ENCODE results near the gene HKDC1. TPM values are rescaled to one million over a fixed set of nuclear protein-coding genes. Genes with fewer than 3 reads are reported as not detected.

HKDC1 gene
- total RNA-seq, 1 donor from 2014 or later, result 2.5 TPM

DNA sequence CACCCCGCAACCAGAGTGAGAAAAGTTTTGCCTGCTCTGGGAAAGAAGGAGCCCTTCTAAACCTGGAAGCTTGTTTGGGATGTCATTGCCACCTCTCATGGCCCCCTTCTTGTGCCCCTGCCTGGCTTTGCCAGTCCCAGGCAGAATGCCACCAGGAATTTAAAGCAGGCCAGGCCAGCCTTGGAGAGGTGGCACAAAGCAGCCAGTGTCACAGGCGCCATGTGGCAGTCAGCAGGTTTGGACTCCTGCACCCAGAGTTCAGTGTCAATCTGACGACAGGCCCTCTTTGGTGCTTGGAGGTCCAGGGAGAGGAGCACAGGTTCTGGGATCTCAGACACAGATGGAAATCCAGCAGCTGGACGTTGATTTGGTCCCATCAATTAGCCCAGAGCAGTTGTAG lies 70.9 kb downstream of the HKDC1 start:
- intact Hi-C loops (cut with DNase I), result no loop called here
- Histone ChIP-seq H3K4me1 (no peaks in the 10 kb centered on the region), H3K27ac (no peak overlapping the region), H3K36me3 (no peaks in the 10 kb centered on the region), H3K9me3 (no peaks in the 10 kb centered on the region), H3K27me3 (no peaks in the 10 kb centered on the region), H3K4me3 (no peak overlapping the region)
- no peak for DNase-seq (ENCODE audit: extremely low spot score in 2 of 2)
- TF ChIP-seq POLR2A (IDR thresholded peaks at IDR 0.05) (no peak), POLR2AphosphoS5 (IDR thresholded peaks at IDR 0.05; ENCODE audit: insufficient read depth in 1 of 2, low read depth in 1 of 2) (no peak)
- TF ChIP-seq, protein P1, sequence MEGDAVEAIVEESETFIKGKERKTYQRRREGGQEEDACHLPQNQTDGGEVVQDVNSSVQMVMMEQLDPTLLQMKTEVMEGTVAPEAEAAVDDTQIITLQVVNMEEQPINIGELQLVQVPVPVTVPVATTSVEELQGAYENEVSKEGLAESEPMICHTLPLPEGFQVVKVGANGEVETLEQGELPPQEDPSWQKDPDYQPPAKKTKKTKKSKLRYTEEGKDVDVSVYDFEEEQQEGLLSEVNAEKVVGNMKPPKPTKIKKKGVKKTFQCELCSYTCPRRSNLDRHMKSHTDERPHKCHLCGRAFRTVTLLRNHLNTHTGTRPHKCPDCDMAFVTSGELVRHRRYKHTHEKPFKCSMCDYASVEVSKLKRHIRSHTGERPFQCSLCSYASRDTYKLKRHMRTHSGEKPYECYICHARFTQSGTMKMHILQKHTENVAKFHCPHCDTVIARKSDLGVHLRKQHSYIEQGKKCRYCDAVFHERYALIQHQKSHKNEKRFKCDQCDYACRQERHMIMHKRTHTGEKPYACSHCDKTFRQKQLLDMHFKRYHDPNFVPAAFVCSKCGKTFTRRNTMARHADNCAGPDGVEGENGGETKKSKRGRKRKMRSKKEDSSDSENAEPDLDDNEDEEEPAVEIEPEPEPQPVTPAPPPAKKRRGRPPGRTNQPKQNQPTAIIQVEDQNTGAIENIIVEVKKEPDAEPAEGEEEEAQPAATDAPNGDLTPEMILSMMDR (IDR thresholded peaks at IDR 0.05), result no peak

DNA sequence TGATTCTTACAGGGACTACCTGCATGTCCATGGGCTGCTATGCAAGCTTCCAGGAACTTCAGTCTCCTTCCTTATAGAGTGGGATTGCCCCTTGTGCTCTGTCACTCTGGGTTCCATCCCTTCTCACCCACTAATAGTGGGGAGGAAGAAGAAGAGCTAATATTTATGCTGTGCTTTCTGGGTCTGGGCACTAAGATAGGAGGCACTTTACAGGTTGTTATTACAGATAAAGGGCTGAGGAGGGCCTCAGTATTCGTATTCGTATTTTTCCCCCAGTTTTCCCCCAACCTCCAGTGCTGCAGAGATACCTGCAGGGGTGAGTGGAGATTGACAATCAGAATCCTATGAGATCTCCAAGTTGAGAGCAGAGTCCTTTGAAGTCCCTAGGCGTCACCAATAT lies 72.3 kb downstream of the HKDC1 start:
- DNase-seq (ENCODE audit: extremely low spot score in 2 of 2), result no peak
- Histone ChIP-seq H3K27me3 (no peaks in the 10 kb centered on the region), H3K27ac (no peak overlapping the region), H3K36me3 (no peaks in the 10 kb centered on the region), H3K9me3 (no peaks in the 10 kb centered on the region), H3K4me3 (no peak overlapping the region), H3K4me1 (no peaks in the 10 kb centered on the region)
- intact Hi-C loops (cut with DNase I), result no loop called here
- TF ChIP-seq POLR2A (IDR thresholded peaks at IDR 0.05) (no peak), POLR2AphosphoS5 (IDR thresholded peaks at IDR 0.05; ENCODE audit: insufficient read depth in 1 of 2, low read depth in 1 of 2) (no peak)
- TF ChIP-seq, protein P1 (IDR thresholded peaks at IDR 0.05), result no peak

DNA sequence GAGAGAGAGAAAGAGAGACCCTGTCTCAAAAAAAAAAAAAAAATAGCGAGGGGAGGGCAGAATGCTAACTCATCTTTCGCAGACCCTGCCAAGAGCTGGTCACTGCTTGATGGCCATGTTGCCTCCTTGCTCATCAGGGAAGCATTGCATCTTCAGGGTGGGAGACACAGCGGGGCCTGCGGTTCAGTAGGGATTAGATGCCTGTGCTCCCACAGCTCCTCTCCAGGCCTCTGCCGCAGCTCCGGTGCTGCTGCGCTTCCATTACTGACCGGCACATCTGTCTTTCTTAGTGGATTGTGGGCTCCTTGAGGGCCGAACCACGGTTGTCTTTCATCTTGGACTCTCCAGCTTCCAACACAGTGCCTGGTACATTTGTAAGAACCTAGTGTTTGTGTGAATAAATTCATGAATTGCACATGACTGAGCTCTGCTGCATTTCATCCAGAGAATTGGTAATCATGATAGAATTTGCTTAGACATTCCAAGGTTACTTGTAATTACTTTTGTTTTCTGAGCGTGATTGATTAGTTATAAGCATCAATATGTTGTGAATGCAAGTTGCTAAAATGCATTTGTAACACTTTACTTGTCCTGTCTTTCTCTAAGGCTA lies 75.0 kb downstream of the HKDC1 start:
- H3K27ac ChIP-seq, result no peak overlapping the region
- no peaks in the 10 kb centered on the region for H3K4me1 ChIP-seq
- H3K4me3 ChIP-seq, result no peak overlapping the region
- TF ChIP-seq, protein P1 (IDR thresholded peaks at IDR 0.05), result no peak
- TF ChIP-seq POLR2A (IDR thresholded peaks at IDR 0.05), result no peak
- no peak for TF ChIP-seq POLR2AphosphoS5 (IDR thresholded peaks at IDR 0.05; ENCODE audit: insufficient read depth in 1 of 2, low read depth in 1 of 2)
- no peaks in the 10 kb centered on the region for H3K9me3 ChIP-seq
- intact Hi-C loops (cut with DNase I), result no loop called here
- H3K36me3 ChIP-seq, result no peaks in the 10 kb centered on the region
- no peak for DNase-seq (ENCODE audit: extremely low spot score in 2 of 2)
- no peaks in the 10 kb centered on the region for H3K27me3 ChIP-seq

DNA sequence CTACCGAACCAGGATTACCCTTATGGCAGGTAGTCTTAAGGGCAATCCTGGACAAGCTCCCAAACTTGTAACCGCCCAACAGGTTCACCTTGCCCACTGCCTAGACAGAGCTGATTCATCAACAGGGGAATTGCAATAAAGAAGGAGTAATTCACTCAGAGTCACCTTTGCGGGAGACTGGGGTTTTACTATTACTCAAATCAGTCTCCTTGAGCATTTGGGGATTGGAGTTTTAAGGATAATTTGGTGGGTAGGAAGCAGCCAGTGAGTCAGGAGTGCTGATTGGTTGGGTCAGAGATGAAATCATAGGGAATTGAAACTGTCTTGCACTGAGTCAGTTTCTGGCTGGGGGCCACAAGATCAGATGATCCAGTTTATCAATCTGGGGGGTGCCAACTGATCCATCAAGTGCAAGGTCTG lies 83.5 kb downstream of the HKDC1 start:
- Histone ChIP-seq H3K36me3 (no peaks in the 10 kb centered on the region), H3K9me3 (no peaks in the 10 kb centered on the region), H3K27ac (no peak overlapping the region), H3K4me3 (no peak overlapping the region), H3K27me3 (no peaks in the 10 kb centered on the region), H3K4me1 (no peaks in the 10 kb centered on the region)
- intact Hi-C loops (cut with DNase I), result no loop called here
- TF ChIP-seq, protein P1 (IDR thresholded peaks at IDR 0.05), result no peak
- TF ChIP-seq POLR2AphosphoS5 (IDR thresholded peaks at IDR 0.05; ENCODE audit: insufficient read depth in 1 of 2, low read depth in 1 of 2) (no peak), POLR2A (IDR thresholded peaks at IDR 0.05) (no peak)
- no peak for DNase-seq (ENCODE audit: extremely low spot score in 2 of 2)

DNA sequence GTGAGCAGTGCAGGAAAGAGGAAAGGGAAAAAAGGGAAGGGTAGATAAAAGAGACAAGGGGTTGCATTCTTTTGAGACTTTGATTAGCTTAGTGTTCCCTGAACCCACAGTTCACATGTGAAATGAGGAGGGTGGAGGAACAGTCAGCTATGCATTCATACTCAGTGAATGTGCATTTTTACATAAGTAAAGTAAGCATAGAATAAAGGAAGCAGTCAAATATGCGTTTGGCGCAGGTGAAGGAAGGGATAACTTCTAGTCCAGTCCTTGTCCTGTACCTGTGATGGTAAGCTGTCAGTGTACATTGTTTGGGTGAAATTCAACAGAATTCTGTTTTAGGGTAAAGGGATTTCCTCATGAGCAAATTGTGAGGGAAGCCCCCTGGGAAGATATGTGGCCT lies 86.3 kb downstream of the HKDC1 start:
- Histone ChIP-seq H3K27me3 (no peaks in the 10 kb centered on the region), H3K4me1 (no peaks in the 10 kb centered on the region), H3K4me3 (no peak overlapping the region), H3K36me3 (no peaks in the 10 kb centered on the region), H3K9me3 (no peaks in the 10 kb centered on the region), H3K27ac (no peak overlapping the region)
- intact Hi-C loops (cut with DNase I), result no loop called here
- TF ChIP-seq POLR2A (IDR thresholded peaks at IDR 0.05) (no peak), POLR2AphosphoS5 (IDR thresholded peaks at IDR 0.05; ENCODE audit: insufficient read depth in 1 of 2, low read depth in 1 of 2) (no peak)
- TF ChIP-seq, protein P1 (IDR thresholded peaks at IDR 0.05), result no peak
- DNase-seq (ENCODE audit: extremely low spot score in 2 of 2), result no peak

Measured in vagina (tissue), 2 donors.